K562 (cell line): ENCODE results near the gene FAM187B. TPM values are rescaled to one million over a fixed set of nuclear protein-coding genes. Genes with fewer than 3 reads are reported as not detected.

ENCODE experiments used
- BCOR ChIP-seq: fragments of 450-650 bp; IDR thresholded peaks from 2 replicates; pipeline ENCODE4 v1.6.1; 2016
- CBX5 ChIP-seq: IDR thresholded peaks from 2 replicates; pipeline ENCODE4 v1.6.1; 2014; ENCODE audit warnings: low read depth, borderline replicate concordance
- DACH1 ChIP-seq: fragments of 450-650 bp; IDR thresholded peaks from 2 replicates; pipeline ENCODE4 v1.6.1; 2018; ENCODE audit not compliant: partially characterized antibody
- GTF2A2 ChIP-seq: IDR thresholded peaks from 2 replicates; pipeline ENCODE4 v1.6.1; 2016; ENCODE audit warnings: mild to moderate bottlenecking, missing genetic modification characterization, missing compliant biosample characterization
- GTF3C2 ChIP-seq: IDR thresholded peaks from 3 replicates; pipeline ENCODE4 v1.6.1; 2011; ENCODE audit warnings: borderline replicate concordance, mild to moderate bottlenecking, moderate library complexity; ENCODE audit not compliant: insufficient read length; ENCODE audit errors: extremely low read depth
- JUN ChIP-seq, 2 experiments: sonication (generic) in 1 of 2; formaldehyde crosslinking in 1 of 2; IDR thresholded peaks; 2 replicates each; pipeline versions ENCODE4 v1.6.1 to v1.8.0; 2012 to 2022; ENCODE audit warnings: borderline replicate concordance in 2 of 2, mild to moderate bottlenecking in 2 of 2, improper control_type of control experiment in 1 of 2, low read depth in 1 of 2, low read length in 1 of 2, missing genetic modification reagents in 1 of 2
- MTA2 ChIP-seq: fragments of 450-650 bp; IDR thresholded peaks from 2 replicates; pipeline ENCODE4 v1.6.1; 2016; ENCODE audit warnings: low read depth
- NCOR1 ChIP-seq: fragments of 450-650 bp; IDR thresholded peaks from 2 replicates; pipeline ENCODE4 v1.6.1; 2016; ENCODE audit warnings: mild to moderate bottlenecking, moderate library complexity
- PHB2 ChIP-seq: fragments of 450-650 bp; IDR thresholded peaks from 2 replicates; pipeline ENCODE4 v1.6.1; 2017; ENCODE audit warnings: low read depth
- RBFOX2 ChIP-seq: fragments of 200-400 bp; formaldehyde crosslinking; IDR thresholded peaks from 2 replicates; pipeline ENCODE4 v1.6.1; 2017; ENCODE audit warnings: low read depth, mild to moderate bottlenecking, low read length, moderate library complexity
- RUNX1 ChIP-seq: sonication (generic); IDR thresholded peaks from 2 replicates; pipeline ENCODE4 v1.6.1; 2016; ENCODE audit warnings: antibody characterized with exemption, low read depth
- TEAD4 ChIP-seq, 2 experiments: sonication (generic) in 1 of 2; formaldehyde crosslinking in 1 of 2; IDR thresholded peaks; 2 replicates each; pipeline versions ENCODE4 v1.6.1 to v1.8.0; 2012 to 2022; ENCODE audit warnings: borderline replicate concordance in 1 of 2, inconsistent platforms in 1 of 2, low read length in 1 of 2, mild to moderate bottlenecking in 1 of 2, missing genetic modification reagents in 1 of 2
- ZBTB17 ChIP-seq: fragments of 450-650 bp; formaldehyde crosslinking; IDR thresholded peaks from 2 replicates; pipeline ENCODE4 v1.4.0; 2020; ENCODE audit warnings: mild to moderate bottlenecking
- ZNF398 ChIP-seq: fragments of 250-450 bp; sonication (Bioruptor Pico); IDR thresholded peaks from 2 replicates; pipeline ENCODE4 v1.8.0; 2021; ENCODE audit warnings: moderate library complexity, mild to moderate bottlenecking, inconsistent platforms
- ZNF561 ChIP-seq: fragments of 450-650 bp; formaldehyde crosslinking; conservative IDR thresholded peaks from 2 replicates; pipeline ENCODE4 v1.4.0; 2020; ENCODE audit warnings: mild to moderate bottlenecking, moderate library complexity
- polyA plus RNA-seq, 8 experiments: library from polyadenylated mRNA; depleted of rRNA in 4 of 8; stranded (reverse) in 5 of 8; unstranded in 3 of 8; fragments of >200 nt; fragmentation: Nextera tagmentation in 2 of 8; fragmentation: Illumina TruSeq in 1 of 8; extraction: Ambion mirVana in 2 of 8; extraction: Trizol in 1 of 8; gene quantifications; 2 replicates each; pipeline versions ENCODE4 v1.2.1 to v1.2.3, GENCODE V29; 2011 to 2014; ENCODE audit warnings: inconsistent platforms in 1 of 8, missing spikeins in 1 of 8
- total RNA-seq, 7 experiments: library from RNA; depleted of rRNA in 6 of 7; stranded (reverse); fragments of >200 nt in 6 of 7; fragmentation: Illumina TruSeq in 2 of 7; extraction: Trizol in 2 of 7; gene quantifications; 2 replicates each; pipeline versions ENCODE4 v1.2.1 to v1.2.3, GENCODE V29; 2011 to 2021; ENCODE audit warnings: low replicate concordance in 1 of 7

FAM187B gene
- total and polyA plus RNA-seq, 9 of the 15 experiments (the other 6 are each of a cell fraction or from before 2014, with no cell fraction given): 0.04 to 0.09 TPM; not detected in 7

- TF ChIP-seq NCOR1 (0 out of 2 replicates have a peak, but pooled peaks have one; percentile 14), ZNF561 (CRISPR knock-in tag) (no peak), CBX5 (0 out of 2 replicates have a peak, but pooled peaks have one; percentile 33), JUN (IDR thresholded peaks at IDR 0.05; ENCODE audit: borderline replicate concordance, low read depth, low read length) (no peak), JUN (CRISPR knock-in tag; IDR thresholded peaks at IDR 0.05; ENCODE audit: borderline replicate concordance) (0 out of 2 replicates have a peak, but pooled peaks have one; percentile 30), GTF3C2 (no peak), PHB2 (no peak), ZNF398 (CRISPR knock-in tag) (no peak), GTF2A2 (tag) (no peak), ZBTB17 (CRISPR knock-in tag) (0 out of 2 replicates have a peak, but pooled peaks have one; percentile 9), RUNX1 (0 out of 2 replicates have a peak, but pooled peaks have one; percentile 26), BCOR (no peak), RBFOX2 (peak; percentile 82), DACH1 (peak; percentile 94), MTA2 (no peak), TEAD4 (IDR thresholded peaks at IDR 0.05; ENCODE audit: low read length) (peak; percentile 22; the same call in 1 of the 2 replicates), TEAD4 (CRISPR knock-in tag; IDR thresholded peaks at IDR 0.05; ENCODE audit: borderline replicate concordance) (no peak)
Observed at GRCh38 chr19:35269438-35270117, 41.0 kb upstream of the FAM187B start (continued).
